ENCODE measurements around the gene SLFNL1. TPM values are rescaled to one million over a fixed set of nuclear protein-coding genes. Genes with fewer than 3 reads are reported as not detected.

SLFNL1 gene
- polyA plus RNA-seq, 3 donors, result 0.04 to 0.11 TPM; not detected in 1

DNA sequence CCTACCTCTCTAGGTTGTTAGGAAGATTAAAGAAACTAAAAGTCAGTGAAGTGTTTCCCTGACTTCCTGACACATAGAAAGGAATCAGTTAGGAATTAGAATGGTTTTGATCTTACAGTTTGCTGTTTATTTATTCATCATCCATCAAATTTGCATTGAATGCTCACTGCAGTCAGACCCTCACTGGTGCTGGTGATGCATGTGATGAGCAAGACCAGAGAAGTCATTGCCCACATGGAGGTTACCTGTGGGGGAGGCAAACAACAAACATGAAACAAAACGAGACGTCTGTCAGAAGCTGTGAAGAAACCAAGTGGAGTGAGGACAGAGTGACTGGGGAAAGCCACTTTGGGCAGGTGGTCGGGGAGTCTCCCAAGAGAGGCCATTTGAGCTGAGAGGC is 35.6 kb downstream of the SLFNL1 start:
- Mint-ChIP-seq H3K27ac (peak overlapping the region in 1 of 7 donors; percentile 34), H3K27me3 (ENCODE audit: low read depth in 3 of 3) (peaks cover 0 to under 1% (median 0%) of the 10 kb centered on the region in 3 donors), H3K36me3 (peaks cover 74 to 75% of the 10 kb centered on the region in 2 donors), H3K4me3 (no peak overlapping the region), H3K4me1 (peaks cover 7% of the 10 kb centered on the region), H3K9me3 (no peaks in the 10 kb centered on the region)
- no peaks in the 10 kb centered on the region for H3K9me3 ChIP-seq (replicated peaks in 1 of 2; ENCODE audit: control insufficient read depth in 1 of 2, insufficient read depth in 1 of 2, low read length in 2 of 2)
- peaks cover under 1 to 4% of the 10 kb centered on the region in 2 donors for H3K4me1 ChIP-seq (ENCODE audit: control insufficient read depth in 1 of 2, insufficient read depth in 2 of 2, low read length in 2 of 2)
- TF ChIP-seq, protein P1, sequence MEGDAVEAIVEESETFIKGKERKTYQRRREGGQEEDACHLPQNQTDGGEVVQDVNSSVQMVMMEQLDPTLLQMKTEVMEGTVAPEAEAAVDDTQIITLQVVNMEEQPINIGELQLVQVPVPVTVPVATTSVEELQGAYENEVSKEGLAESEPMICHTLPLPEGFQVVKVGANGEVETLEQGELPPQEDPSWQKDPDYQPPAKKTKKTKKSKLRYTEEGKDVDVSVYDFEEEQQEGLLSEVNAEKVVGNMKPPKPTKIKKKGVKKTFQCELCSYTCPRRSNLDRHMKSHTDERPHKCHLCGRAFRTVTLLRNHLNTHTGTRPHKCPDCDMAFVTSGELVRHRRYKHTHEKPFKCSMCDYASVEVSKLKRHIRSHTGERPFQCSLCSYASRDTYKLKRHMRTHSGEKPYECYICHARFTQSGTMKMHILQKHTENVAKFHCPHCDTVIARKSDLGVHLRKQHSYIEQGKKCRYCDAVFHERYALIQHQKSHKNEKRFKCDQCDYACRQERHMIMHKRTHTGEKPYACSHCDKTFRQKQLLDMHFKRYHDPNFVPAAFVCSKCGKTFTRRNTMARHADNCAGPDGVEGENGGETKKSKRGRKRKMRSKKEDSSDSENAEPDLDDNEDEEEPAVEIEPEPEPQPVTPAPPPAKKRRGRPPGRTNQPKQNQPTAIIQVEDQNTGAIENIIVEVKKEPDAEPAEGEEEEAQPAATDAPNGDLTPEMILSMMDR (IDR thresholded peaks at IDR 0.05), result no peak
- peaks cover 31% of the 10 kb centered on the region for H3K79me2 ChIP-seq (ENCODE audit: insufficient read depth, low read length)
- no peaks in the 10 kb centered on the region for H4K20me1 ChIP-seq (ENCODE audit: insufficient read depth, low read length)
- no peak overlapping the region for H3K9ac ChIP-seq (ENCODE audit: insufficient read depth, low read length, poor library complexity, severe bottlenecking)
- no peak overlapping the region for H3K27ac ChIP-seq (ENCODE audit: low read depth in 1 of 2, low read length in 2 of 2)
- 100% methylated on average over 3 of the region's 3 CpGs for WGBS (ENCODE audit: insufficient coverage)
- intact Hi-C loops (cut with micrococcal nuclease), result no loop called here
- DNase-seq, result no peak
- no peaks in the 10 kb centered on the region for H3K27me3 ChIP-seq (ENCODE audit: control insufficient read depth in 2 of 2, insufficient read depth in 2 of 2, low read length in 2 of 2)
- no peak overlapping the region for H3K4me2 ChIP-seq (replicated peaks; ENCODE audit: extremely low read depth, low read length, poor library complexity, severe bottlenecking)
- no peak overlapping the region for H2AFZ ChIP-seq (ENCODE audit: insufficient read depth, low read depth, low read length, poor library complexity, severe bottlenecking)
- peaks cover 65 to 78% of the 10 kb centered on the region in 2 donors for H3K36me3 ChIP-seq (replicated peaks in 1 of 2; ENCODE audit: control insufficient read depth in 1 of 2, insufficient read depth in 2 of 2, low read length in 2 of 2)
- no peak overlapping the region for H3K4me3 ChIP-seq (replicated peaks in 1 of 3; ENCODE audit: low read depth in 2 of 3, low read length in 3 of 3)

DNA sequence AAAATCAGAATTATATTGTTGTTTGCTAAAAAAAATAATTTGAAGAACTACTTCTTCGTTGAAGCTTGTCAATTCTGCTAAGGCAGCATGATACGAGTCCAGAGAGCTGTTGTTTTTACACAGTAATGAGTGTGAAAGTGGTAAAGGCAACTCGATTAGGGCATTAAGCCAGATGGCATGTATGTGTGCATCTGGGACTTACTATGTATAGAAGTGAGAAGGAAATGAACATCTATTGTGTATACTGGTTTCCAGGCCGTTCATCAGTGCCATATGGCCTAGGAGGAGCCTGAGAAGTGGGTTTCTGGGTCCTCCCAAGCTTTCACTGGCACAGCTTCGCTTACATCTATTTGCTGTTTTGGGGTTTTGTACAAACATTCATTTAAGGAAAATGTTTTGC is 36.4 kb downstream of the SLFNL1 start:
- H3K36me3 ChIP-seq (replicated peaks in 1 of 2; ENCODE audit: control insufficient read depth in 1 of 2, insufficient read depth in 2 of 2, low read length in 2 of 2), result peaks cover 65 to 71% of the 10 kb centered on the region in 2 donors
- H4K20me1 ChIP-seq (ENCODE audit: insufficient read depth, low read length), result no peaks in the 10 kb centered on the region
- no peak overlapping the region for H3K27ac ChIP-seq (ENCODE audit: low read depth in 1 of 2, low read length in 2 of 2)
- no peak overlapping the region for H3K4me3 ChIP-seq (replicated peaks in 1 of 3; ENCODE audit: low read depth in 2 of 3, low read length in 3 of 3)
- peaks cover 13% of the 10 kb centered on the region for H3K4me1 Mint-ChIP-seq
- H3K4me3 Mint-ChIP-seq, result no peak overlapping the region
- H3K79me2 ChIP-seq (ENCODE audit: insufficient read depth, low read length), result peaks cover 38% of the 10 kb centered on the region
- 75% methylated on average over 5 of the region's 5 CpGs for WGBS (ENCODE audit: insufficient coverage)
- peaks cover 0 to 3% (median 2%) of the 10 kb centered on the region in 3 donors for H3K27me3 Mint-ChIP-seq (ENCODE audit: low read depth in 3 of 3)
- no peak for DNase-seq
- peaks cover 68 to 69% of the 10 kb centered on the region in 2 donors for H3K36me3 Mint-ChIP-seq
- H2AFZ ChIP-seq (ENCODE audit: insufficient read depth, low read depth, low read length, poor library complexity, severe bottlenecking), result no peak overlapping the region
- no peak overlapping the region for H3K9ac ChIP-seq (ENCODE audit: insufficient read depth, low read length, poor library complexity, severe bottlenecking)
- TF ChIP-seq, protein P1 (IDR thresholded peaks at IDR 0.05), result no peak
- intact Hi-C loops (cut with micrococcal nuclease), result no loop called here
- H3K27me3 ChIP-seq (ENCODE audit: control insufficient read depth in 2 of 2, insufficient read depth in 2 of 2, low read length in 2 of 2), result no peaks in the 10 kb centered on the region
- H3K4me2 ChIP-seq (replicated peaks; ENCODE audit: extremely low read depth, low read length, poor library complexity, severe bottlenecking), result no peak overlapping the region
- peaks cover 8 to 11% of the 10 kb centered on the region in 2 donors for H3K4me1 ChIP-seq (ENCODE audit: control insufficient read depth in 1 of 2, insufficient read depth in 2 of 2, low read length in 2 of 2)
- H3K27ac Mint-ChIP-seq, result no peak overlapping the region
- peaks cover 0 to 2% (median 0%) of the 10 kb centered on the region in 7 donors for H3K9me3 Mint-ChIP-seq
- H3K9me3 ChIP-seq (replicated peaks in 1 of 2; ENCODE audit: control insufficient read depth in 1 of 2, insufficient read depth in 1 of 2, low read length in 2 of 2), result no peaks in the 10 kb centered on the region

All from CD14-positive monocyte (primary cell).